Measurements from ENCODE around the gene STAT5B.

- no peak for TF ChIP-seq POLR2A (IDR thresholded peaks at IDR 0.05)
- no peak for TF ChIP-seq CTCF (IDR thresholded peaks at IDR 0.05)
These were observed 106.8 kb downstream of the STAT5B start for GRCh38 chr17:42169351-42169750.
